ENCODE measurements around the gene CROCC2. TPM values are rescaled to one million over a fixed set of nuclear protein-coding genes. Genes with fewer than 3 reads are reported as not detected.

CROCC2 gene
- total and polyA plus RNA-seq, 2 donors (not counting 1 experiment from before 2014, with no cell fraction given): not detected

DNA sequence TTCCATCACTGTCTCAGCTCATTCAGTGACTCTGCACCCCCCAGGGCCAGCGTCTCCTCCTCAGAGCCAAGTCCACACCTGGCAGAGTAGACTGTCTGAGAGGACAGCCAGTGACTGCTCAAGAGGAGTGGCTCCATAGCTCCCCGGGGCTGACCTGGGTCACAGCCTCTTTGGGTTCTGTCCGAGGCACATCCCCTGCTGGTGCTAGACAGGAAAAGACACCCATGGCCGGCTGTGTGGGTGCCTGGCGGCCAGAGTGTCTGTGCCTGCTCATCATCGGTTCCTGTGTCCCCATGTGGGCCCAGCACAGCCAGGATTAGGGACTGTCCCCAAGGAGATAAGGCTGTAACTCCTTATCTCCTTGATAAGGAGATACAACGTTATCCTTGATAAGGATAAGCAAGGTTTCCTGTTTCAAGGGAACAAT, 3.5 kb upstream of the CROCC2 start:
- no peak for TF ChIP-seq CTCF (IDR thresholded peaks at IDR 0.05)
- no peak for TF ChIP-seq EZH2 (IDR thresholded peaks at IDR 0.05; ENCODE audit: borderline replicate concordance, insufficient read depth, low read depth, low read length, poor library complexity, severe bottlenecking)
- intact Hi-C loops (cut with micrococcal nuclease): no loop called here
- 80% methylated on average over 7 of the region's 7 CpGs for WGBS (ENCODE audit: insufficient coverage)

DNA sequence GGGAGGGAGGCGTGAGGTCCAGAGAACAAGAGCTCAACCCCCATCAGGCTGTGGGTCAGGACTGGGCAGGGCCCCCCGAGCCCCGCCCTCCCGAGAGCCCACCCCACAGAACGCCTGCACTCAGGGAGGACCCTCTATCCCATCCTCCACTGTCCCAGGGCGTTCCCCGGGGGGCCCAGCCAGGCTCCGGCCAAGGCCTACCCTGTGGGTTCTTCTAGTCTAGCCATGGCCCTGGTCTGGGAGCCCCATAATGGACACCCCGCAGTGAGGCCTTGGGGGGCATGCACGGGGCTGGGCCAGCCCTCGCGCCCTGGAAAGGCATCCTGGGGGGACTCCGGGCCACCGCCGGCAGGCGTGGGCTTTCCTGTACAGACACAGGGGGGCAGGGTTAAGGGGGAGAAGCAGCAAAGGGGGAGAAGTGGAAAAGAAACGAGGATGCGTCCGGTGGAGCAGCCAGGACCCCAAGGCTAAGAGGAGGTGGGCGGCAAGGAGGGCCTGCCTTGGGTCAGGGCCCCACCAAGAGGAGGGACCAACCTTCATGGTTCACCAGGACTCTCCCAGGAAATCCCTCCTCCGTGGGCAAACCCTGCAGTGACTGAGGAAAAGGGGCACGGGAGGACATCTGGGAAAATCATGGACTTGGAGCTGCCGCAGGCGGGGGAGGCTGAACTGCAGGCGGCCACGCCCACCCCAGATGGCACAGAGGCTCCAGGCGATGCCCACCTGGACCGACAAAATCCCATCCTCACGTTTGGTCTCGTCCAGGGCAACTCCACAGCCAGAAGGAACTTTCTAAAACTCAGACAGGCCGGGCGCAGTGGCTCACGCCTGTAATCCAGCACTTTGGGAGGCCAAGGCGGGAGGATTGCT, 2.7 kb upstream of the CROCC2 start:
- no peak for ATAC-seq (ENCODE audit: low read depth)
- no peaks in the 10 kb centered on the region for H3K9me3 ChIP-seq (ENCODE audit: control extremely low read depth in 1 of 3, control insufficient read depth in 2 of 3, insufficient read depth in 1 of 3, low read length in 2 of 3)
- Mint-ChIP-seq H3K4me3 (no peak overlapping the region), H3K9me3 (ENCODE audit: insufficient read depth) (no peaks in the 10 kb centered on the region), H3K4me1 (no peaks in the 10 kb centered on the region), H3K27ac (no peak overlapping the region), H3K27me3 (peaks cover 3% of the 10 kb centered on the region)
- no peak overlapping the region for H3K9ac ChIP-seq (ENCODE audit: low read length)
- no peak overlapping the region for H3K4me2 ChIP-seq (replicated peaks; ENCODE audit: low read depth, low read length, poor library complexity, severe bottlenecking)
- no peak overlapping the region for H2AFZ ChIP-seq (ENCODE audit: insufficient read depth, low read depth, low read length, poor library complexity, severe bottlenecking)
- H3K4me1 ChIP-seq (ENCODE audit: control insufficient read depth in 2 of 2, insufficient read depth in 2 of 2, low read length in 2 of 2): no peaks in the 10 kb centered on the region
- no peaks in the 10 kb centered on the region for H3K79me2 ChIP-seq (ENCODE audit: control insufficient read depth, insufficient read depth, low read length)
- no peaks in the 10 kb centered on the region for H4K20me1 ChIP-seq (ENCODE audit: control insufficient read depth, insufficient read depth, low read length, poor library complexity, severe bottlenecking)
- 89% methylated on average over 31 of the region's 34 CpGs for WGBS (ENCODE audit: insufficient coverage)
- POLR2A ChIA-PET: no interaction called here
- H3K27ac ChIP-seq (ENCODE audit: low read length in 2 of 2): no peak overlapping the region
- H3K4me3 ChIP-seq (ENCODE audit: control extremely low read depth in 1 of 5, extremely low read depth in 1 of 5, insufficient read depth in 1 of 5, low read depth in 2 of 5, low read length in 4 of 5): no peak overlapping the region
- H3K27me3 ChIP-seq (replicated peaks in 1 of 4; ENCODE audit: control extremely low read depth in 1 of 4, control insufficient read depth in 3 of 4, insufficient read depth in 4 of 4, low read length in 3 of 4): peaks cover 0 to 5% (median 0%) of the 10 kb centered on the region in 4 experiments
- TF ChIP-seq CTCF (IDR thresholded peaks at IDR 0.05) (no peak), EZH2 (IDR thresholded peaks at IDR 0.05; ENCODE audit: borderline replicate concordance, insufficient read depth, low read depth, low read length, poor library complexity, severe bottlenecking) (no peak)
- no peak for DNase-seq
- intact Hi-C loops (cut with micrococcal nuclease): no loop called here
- CTCF ChIA-PET: no interaction called here
- no peaks in the 10 kb centered on the region for H3K36me3 ChIP-seq (replicated peaks in 1 of 2; ENCODE audit: control extremely low read depth in 1 of 2, control insufficient read depth in 1 of 2, extremely low read depth in 1 of 2, insufficient read depth in 2 of 2, low read length in 1 of 2)

More for the DNA sequence above, 3.5 kb upstream of the CROCC2 start:
- no peak overlapping the region for H3K9ac ChIP-seq (ENCODE audit: low read length)
- ATAC-seq (ENCODE audit: low read depth): no peak
- no peak overlapping the region for H3K27ac Mint-ChIP-seq
- H3K4me1 Mint-ChIP-seq: no peaks in the 10 kb centered on the region
- no peak overlapping the region for H3K4me3 Mint-ChIP-seq
- H3K36me3 ChIP-seq (replicated peaks in 1 of 2; ENCODE audit: control extremely low read depth in 1 of 2, control insufficient read depth in 1 of 2, extremely low read depth in 1 of 2, insufficient read depth in 2 of 2, low read length in 1 of 2): no peaks in the 10 kb centered on the region
- H3K27me3 ChIP-seq (replicated peaks in 1 of 4; ENCODE audit: control extremely low read depth in 1 of 4, control insufficient read depth in 3 of 4, insufficient read depth in 4 of 4, low read length in 3 of 4): peaks cover 0 to 5% (median 0%) of the 10 kb centered on the region in 4 experiments
- no peaks in the 10 kb centered on the region for H4K20me1 ChIP-seq (ENCODE audit: control insufficient read depth, insufficient read depth, low read length, poor library complexity, severe bottlenecking)
- H3K9me3 Mint-ChIP-seq (ENCODE audit: insufficient read depth): no peaks in the 10 kb centered on the region
- no peaks in the 10 kb centered on the region for H3K4me1 ChIP-seq (ENCODE audit: control insufficient read depth in 2 of 2, insufficient read depth in 2 of 2, low read length in 2 of 2)
- no peaks in the 10 kb centered on the region for H3K9me3 ChIP-seq (ENCODE audit: control extremely low read depth in 1 of 3, control insufficient read depth in 2 of 3, insufficient read depth in 1 of 3, low read length in 2 of 3)
- DNase-seq: no peak
- H3K4me3 ChIP-seq (ENCODE audit: control extremely low read depth in 1 of 5, extremely low read depth in 1 of 5, insufficient read depth in 1 of 5, low read depth in 2 of 5, low read length in 4 of 5): no peak overlapping the region
- H3K27ac ChIP-seq (ENCODE audit: low read length in 2 of 2): no peak overlapping the region
- ChIA-PET POLR2A (no interaction called here), CTCF (no interaction called here)
- H3K27me3 Mint-ChIP-seq: peaks cover 3% of the 10 kb centered on the region
- no peak overlapping the region for H2AFZ ChIP-seq (ENCODE audit: insufficient read depth, low read depth, low read length, poor library complexity, severe bottlenecking)
- H3K4me2 ChIP-seq (replicated peaks; ENCODE audit: low read depth, low read length, poor library complexity, severe bottlenecking): no peak overlapping the region
- no peaks in the 10 kb centered on the region for H3K79me2 ChIP-seq (ENCODE audit: control insufficient read depth, insufficient read depth, low read length)

Data from B cell (primary cell).